GM21423 (cell line): ENCODE measurements around the gene NPAS3.

Experiments
- ATAC-seq: cut with Tn5 transposase; IDR thresholded peaks from one replicate; pipeline ENCODE4 v1.9.1; 2021; ENCODE audit warnings: mild to moderate bottlenecking, moderate library complexity; ENCODE audit not compliant: unreplicated experiment

Gene NPAS3

DNA sequence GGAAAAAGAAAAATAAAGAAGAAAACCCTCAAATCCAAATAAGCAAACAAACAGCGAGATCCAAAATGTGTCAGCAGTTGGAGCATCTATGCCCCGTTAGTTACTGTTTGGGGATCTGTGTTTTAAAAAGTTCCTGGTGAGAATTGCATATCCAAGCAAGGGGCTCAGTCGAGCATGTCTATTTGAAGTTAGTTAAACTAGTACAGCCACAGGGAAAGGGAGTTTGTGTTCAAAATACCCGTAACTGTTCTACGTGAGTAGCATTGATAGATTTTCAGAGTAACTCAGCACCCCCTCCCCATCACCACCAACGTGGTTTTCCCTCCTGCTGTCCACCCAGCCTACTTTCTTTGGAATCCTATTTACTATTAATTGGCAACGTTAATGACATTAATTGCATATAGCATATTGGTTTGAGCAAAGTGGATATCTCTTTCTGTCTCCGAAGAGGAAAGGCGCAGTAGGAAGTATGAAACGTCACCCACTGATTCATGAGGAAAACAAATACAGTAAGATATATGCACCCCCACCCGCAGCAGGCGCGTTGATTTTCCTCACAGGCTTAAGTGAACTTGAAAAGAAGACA, 1.5 kb downstream of the NPAS3 start:
- no peak for ATAC-seq

- ATAC-seq: no peak
Observed at GRCh38 chr14:32940711-32941667, 2.3 kb downstream of the NPAS3 start.

DNA sequence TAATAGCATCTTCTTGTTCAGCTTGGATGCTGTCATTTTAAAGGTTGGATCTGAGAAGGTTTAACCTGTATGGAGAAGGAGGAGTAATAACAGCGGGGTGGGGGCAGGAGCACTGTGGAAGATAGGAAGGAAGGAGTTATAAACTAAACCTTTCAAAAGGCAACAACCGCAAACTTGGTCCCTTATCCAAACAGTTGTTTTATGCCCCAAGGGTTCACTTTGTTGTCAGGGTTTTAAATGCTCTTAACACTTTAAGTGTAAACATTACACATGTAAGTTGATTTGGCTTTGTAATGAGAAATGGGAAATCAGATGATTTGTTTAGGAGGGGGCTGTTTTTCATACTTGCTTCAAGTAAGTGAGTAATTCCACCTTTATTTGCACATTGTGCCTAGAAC, 3.0 kb downstream of the NPAS3 start:
- no peak for ATAC-seq

- no peak for ATAC-seq
Observed at GRCh38 chr14:32947081-32947480, 8.4 kb downstream of the NPAS3 start.

- no peak for ATAC-seq
Observed at GRCh38 chr14:32947792-32948191, 9.1 kb downstream of the NPAS3 start.

DNA sequence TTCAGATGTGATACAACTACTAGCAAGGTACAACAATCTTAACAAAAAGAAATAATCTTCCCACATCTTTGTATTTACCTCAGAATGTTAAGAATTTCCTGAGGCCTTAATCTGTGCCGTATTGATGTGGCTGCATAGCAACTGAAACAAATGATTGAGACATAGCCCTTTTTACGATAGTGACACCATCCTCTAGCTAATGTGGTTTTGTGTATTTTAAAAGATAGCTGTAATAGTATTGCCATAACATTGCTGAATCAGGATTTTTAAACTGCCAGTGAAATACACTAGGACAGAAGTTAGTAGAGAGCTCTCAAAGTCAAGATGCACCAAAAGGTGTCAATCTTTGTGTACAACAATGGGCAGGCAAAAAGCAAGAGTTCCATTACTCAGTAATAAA, 11.9 kb downstream of the NPAS3 start:
- no peak for ATAC-seq

- no peak for ATAC-seq
Observed at GRCh38 chr14:32967421-32967820, 28.7 kb downstream of the NPAS3 start.

DNA sequence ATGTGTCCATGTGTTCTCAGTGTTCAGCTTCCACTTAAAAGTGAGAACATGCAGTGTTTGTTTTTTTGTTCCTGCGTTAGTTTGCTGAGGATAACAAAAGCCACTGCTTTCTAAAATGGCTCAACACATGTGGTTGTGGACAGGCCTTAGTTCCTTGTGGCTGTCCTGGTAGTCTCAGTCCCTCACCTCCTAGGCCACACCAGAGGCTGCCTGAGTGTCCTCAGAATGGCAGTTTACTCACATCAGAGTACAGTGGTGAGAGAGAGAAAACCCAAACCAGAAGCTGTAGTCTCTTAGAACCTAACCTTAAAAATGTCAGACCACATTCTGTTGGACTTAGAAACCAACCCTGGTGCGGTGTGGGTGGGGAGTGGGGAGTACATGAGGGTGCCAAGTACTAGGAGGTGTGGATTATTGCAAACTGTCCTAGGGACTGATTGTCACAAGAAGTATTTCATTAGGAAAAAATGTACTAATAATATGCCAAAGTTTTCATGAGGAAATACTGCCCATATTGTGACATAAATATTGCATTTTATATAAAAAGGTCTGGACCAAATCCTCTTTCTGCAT, 30.4 kb downstream of the NPAS3 start:
- no peak for ATAC-seq

- ATAC-seq: no peak
Observed at GRCh38 chr14:32977913-32978312, 39.2 kb downstream of the NPAS3 start.

DNA sequence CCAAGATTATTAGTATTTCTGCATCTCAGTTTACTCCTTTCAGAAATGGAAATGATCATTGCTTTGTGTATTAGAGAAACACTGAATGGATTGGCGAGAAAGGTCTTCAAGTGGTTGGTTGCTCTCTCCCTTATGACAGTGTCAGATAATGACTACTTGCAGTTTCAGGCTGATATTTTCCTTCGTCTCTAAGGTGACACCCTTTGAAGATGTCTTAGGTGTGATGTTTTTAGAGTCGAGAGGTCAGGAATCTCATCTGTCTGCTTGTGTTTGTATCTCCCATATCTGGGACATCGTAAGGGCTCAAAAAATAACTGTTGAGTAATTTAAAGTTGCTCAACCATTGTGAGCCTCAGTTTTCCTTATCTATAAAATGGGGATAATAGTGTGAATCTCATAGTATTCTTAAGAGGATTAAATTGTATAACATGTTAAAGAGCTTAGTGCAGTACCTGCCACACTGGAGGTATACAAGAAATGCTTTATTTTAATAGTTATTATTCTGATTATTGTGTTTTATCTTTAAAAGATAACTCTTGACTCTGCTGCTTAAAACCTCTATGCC, 40.1 kb downstream of the NPAS3 start:
- no peak for ATAC-seq

- no peak for ATAC-seq
Observed at GRCh38 chr14:32980178-32980901, 41.7 kb downstream of the NPAS3 start.

- no peak for ATAC-seq
Observed at GRCh38 chr14:32980902-32981501, 42.3 kb downstream of the NPAS3 start.

- no peak for ATAC-seq
Observed at GRCh38 chr14:32984241-32984930, 45.7 kb downstream of the NPAS3 start.

DNA sequence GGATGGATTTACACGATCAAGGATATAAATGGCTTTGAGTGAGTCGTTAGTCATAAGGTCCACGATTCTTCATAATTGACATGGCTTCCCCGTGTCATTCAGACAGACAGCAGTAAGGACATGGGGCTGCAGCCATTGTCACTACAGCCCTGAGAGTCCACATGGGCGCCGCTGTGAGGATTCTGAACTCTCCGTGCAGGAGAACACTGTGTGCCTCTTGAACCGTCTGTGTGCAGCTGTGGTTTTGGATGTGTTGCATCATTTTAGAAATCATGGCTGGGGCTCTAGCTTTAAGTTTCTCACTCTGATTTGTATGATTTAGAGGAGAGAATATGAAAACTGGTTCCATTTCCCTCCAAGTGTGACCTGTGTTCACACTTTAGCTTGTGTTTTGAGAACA, 47.2 kb downstream of the NPAS3 start:
- no peak for ATAC-seq

- no peak for ATAC-seq
Observed at GRCh38 chr14:32986791-32987540, 48.3 kb downstream of the NPAS3 start.

- no peak for ATAC-seq
Observed at GRCh38 chr14:32991691-32992090, 53.0 kb downstream of the NPAS3 start.

DNA sequence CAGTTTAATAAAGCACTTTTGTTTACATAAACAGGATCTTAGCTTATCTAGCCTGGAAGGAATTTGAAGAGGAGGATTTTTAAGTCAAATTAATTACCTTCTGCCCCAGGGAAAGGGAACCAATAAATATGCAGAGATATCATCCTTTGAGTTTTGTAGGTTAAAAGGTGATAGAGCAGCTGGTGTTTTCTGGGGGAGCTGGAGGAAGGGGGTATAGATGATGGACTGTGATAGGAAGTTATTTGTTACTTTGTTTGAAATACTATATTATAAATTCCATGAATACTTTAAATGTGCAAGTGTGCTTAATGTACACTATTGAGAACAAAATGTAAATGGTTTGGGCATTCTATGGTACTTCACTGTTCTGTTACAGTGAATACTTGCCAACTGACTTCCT, 55.2 kb downstream of the NPAS3 start:
- no peak for ATAC-seq

DNA sequence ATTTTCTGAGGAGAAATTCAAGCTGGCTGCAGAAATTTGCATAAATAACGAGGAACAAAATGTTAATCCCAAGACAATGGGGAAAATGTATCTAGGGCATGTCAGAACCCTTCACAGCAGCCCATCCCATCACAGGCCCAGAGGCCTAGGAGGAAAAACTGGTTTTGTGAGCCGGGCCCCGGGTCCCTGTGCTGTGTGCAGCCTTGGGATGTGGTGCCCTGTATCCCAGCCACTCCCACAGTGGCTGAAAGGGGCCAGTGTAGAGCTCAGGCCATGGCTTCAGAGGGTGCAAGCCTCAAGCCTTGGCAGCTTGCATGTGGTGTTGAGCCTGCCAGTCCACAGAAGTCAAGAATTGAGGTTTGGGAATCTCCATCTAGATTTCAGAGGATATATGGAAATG, 57.7 kb downstream of the NPAS3 start:
- ATAC-seq: no peak

DNA sequence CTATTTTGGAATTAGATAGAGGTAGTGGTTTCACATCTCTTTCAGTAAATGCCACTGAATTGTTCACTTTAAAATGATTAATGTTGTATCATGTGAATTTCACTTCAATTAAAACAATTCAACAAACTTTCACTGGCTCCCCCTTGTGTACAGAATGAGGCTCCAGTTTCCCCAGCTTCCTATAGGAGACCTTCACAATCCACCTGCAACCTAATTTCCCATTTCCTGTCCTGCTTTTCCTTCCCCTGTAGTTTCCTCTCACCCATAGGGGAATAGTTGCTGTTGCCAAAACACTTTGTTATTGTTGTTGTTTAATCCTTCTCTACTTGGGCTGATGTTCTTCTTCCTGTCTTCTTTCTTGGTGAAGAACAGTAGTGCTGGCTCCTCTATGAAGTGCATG, 59.8 kb downstream of the NPAS3 start:
- no peak for ATAC-seq
